ENCODE measurements around the gene KLHL15. TPM values are rescaled to one million over a fixed set of nuclear protein-coding genes. Genes with fewer than 3 reads are reported as not detected.

The KLHL15 gene
- total RNA-seq, 1 donor from 2014 or later, result 6.6 TPM

DNA sequence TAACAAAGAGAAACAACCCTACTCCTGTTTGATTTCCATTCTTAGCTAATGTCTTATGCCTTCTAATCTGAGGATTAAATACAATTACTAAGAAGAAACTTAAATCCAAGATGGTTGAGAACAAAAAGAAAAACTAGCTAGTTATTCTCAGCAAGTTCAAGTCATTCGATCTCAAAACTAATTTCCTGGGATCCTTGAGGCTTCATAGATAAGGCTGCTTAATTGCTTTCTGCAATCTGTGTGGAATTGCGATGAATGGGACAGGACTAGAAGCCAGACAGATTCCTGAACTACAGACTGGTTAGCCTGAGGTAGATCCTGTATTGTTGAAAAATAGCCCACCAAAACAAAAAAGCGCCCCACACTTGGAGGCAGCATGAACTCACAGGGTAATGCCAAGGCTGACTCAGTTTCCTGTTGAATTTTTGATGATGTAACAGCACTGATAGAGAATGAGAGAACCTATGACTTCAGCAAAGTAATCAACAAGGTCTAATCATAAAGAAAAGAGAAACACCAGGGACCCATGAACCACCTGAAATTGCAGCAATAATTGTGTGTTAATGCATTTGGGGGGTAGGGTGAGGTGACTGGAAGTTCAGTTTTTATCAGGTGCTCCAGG is 33.9 kb downstream of the KLHL15 start:
- no peak for TF ChIP-seq CTCF (IDR thresholded peaks at IDR 0.05; ENCODE audit: borderline replicate concordance)
- no peak overlapping the region for H3K27ac ChIP-seq (replicated peaks)
- no peaks in the 10 kb centered on the region for H3K9me3 ChIP-seq (replicated peaks)
- H3K36me3 ChIP-seq, result peaks cover 9% of the 10 kb centered on the region
- H3K27me3 ChIP-seq (ENCODE audit: low read depth), result no peaks in the 10 kb centered on the region
- DNase-seq, result no peak
- intact Hi-C loops (cut with micrococcal nuclease), result no loop called here
- H3K4me3 ChIP-seq, result no peak overlapping the region
- no peaks in the 10 kb centered on the region for H3K4me1 ChIP-seq

- intact Hi-C loops (cut with micrococcal nuclease), result no loop called here
- DNase-seq, result no peak
- Histone ChIP-seq H3K9me3 (replicated peaks) (no peaks in the 10 kb centered on the region), H3K4me3 (no peak overlapping the region), H3K27me3 (ENCODE audit: low read depth) (no peaks in the 10 kb centered on the region), H3K36me3 (peaks cover 16% of the 10 kb centered on the region), H3K4me1 (no peaks in the 10 kb centered on the region), H3K27ac (replicated peaks) (no peak overlapping the region)
- no peak for TF ChIP-seq CTCF (IDR thresholded peaks at IDR 0.05; ENCODE audit: borderline replicate concordance)
These were observed 34.6 kb downstream of the KLHL15 start for GRCh38 chrX:23992431-23992830.

DNA sequence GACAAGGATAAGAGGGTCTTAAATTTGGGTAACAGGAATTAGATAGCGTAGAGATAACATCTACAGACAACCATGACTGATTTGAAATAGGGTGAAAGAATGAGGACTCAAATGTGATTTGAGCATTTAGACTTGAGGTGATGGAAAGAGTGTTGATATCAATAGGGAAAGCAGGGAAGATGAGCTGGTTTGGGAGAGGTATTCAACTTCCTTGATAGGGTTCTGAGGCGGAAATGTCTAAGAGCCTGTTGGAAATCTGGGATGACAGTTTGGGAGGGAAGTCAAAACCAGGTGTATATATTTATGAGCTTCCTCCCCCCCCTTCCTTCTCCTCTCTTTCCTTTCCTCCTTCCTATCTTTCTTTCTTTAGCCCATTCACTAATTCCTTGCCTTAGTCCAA is 36.5 kb downstream of the KLHL15 start:
- TF ChIP-seq CTCF (IDR thresholded peaks at IDR 0.05; ENCODE audit: borderline replicate concordance), result no peak
- no peak overlapping the region for H3K4me3 ChIP-seq
- H3K27me3 ChIP-seq (ENCODE audit: low read depth), result no peaks in the 10 kb centered on the region
- H3K9me3 ChIP-seq (replicated peaks), result no peaks in the 10 kb centered on the region
- intact Hi-C loops (cut with micrococcal nuclease), result no loop called here
- no peaks in the 10 kb centered on the region for H3K4me1 ChIP-seq
- no peak for DNase-seq
- peaks cover 25% of the 10 kb centered on the region for H3K36me3 ChIP-seq
- H3K27ac ChIP-seq (replicated peaks), result no peak overlapping the region

DNA sequence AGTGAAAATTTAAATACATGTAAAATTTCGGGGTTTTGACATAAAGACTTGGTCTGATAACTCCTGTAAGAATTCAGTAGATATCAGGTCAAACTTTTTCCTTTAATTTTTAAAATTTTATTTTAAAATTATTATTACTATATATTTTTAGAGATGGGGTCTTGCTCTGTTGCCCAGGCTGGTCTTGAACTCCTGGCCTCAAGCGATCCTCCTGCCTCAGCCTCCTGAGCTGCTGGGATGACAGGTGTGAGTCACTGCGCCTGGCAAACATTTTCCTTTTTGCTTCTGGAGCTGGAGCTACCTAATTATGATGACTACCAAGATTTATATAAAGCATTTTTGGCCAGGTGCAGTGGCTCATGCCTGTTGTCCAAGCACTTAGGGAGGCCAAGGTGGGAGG is 37.3 kb downstream of the KLHL15 start:
- H3K27ac ChIP-seq (replicated peaks), result no peak overlapping the region
- H3K4me1 ChIP-seq, result no peaks in the 10 kb centered on the region
- TF ChIP-seq CTCF (IDR thresholded peaks at IDR 0.05; ENCODE audit: borderline replicate concordance), result no peak
- DNase-seq, result no peak
- intact Hi-C loops (cut with micrococcal nuclease), result no loop called here
- no peaks in the 10 kb centered on the region for H3K9me3 ChIP-seq (replicated peaks)
- H3K4me3 ChIP-seq, result no peak overlapping the region
- H3K36me3 ChIP-seq, result peaks cover 25% of the 10 kb centered on the region
- H3K27me3 ChIP-seq (ENCODE audit: low read depth), result no peaks in the 10 kb centered on the region

- no peaks in the 10 kb centered on the region for H3K4me1 ChIP-seq
- no peak for TF ChIP-seq CTCF (IDR thresholded peaks at IDR 0.05; ENCODE audit: borderline replicate concordance)
These were observed 44.1 kb downstream of the KLHL15 start for GRCh38 chrX:23982891-23983290.

More at GRCh38 chrX:23982891-23983290, 44.1 kb downstream of the KLHL15 start:
- Histone ChIP-seq H3K27ac (replicated peaks) (no peak overlapping the region), H3K9me3 (replicated peaks) (no peaks in the 10 kb centered on the region), H3K27me3 (ENCODE audit: low read depth) (no peaks in the 10 kb centered on the region), H3K4me3 (no peak overlapping the region), H3K36me3 (peaks cover 13% of the 10 kb centered on the region)
- intact Hi-C loops (cut with micrococcal nuclease), result no loop called here
- no peak for DNase-seq

Measured in left ventricle myocardium inferior (tissue), 1 donor.